CD4-positive, alpha-beta T cell treated with Interleukin-1 beta for 1 hour (primary cell): ENCODE measurements around the gene TSPAN9.

ENCODE experiments used
- DNase-seq, 2 donors: peaks; one replicate each; pipeline ENCODE4 v3.0.0-alpha.2; 2020 to 2022

The TSPAN9 gene

GRCh38 chr12:3170423-3171194, 93.4 kb downstream of the TSPAN9 start:
- no peak for DNase-seq

GRCh38 chr12:3171195-3171591, 94.0 kb downstream of the TSPAN9 start:
- no peak for DNase-seq

- no peak for DNase-seq
Measured at GRCh38 chr12:3172124-3173007, 95.2 kb downstream of the TSPAN9 start.

GRCh38 chr12:3173008-3173553, 95.9 kb downstream of the TSPAN9 start:
- DNase-seq = no peak

- DNase-seq = no peak
Measured at GRCh38 chr12:3173912-3174311, 96.7 kb downstream of the TSPAN9 start.

GRCh38 chr12:3175238-3175637, 98.1 kb downstream of the TSPAN9 start:
- no peak for DNase-seq

GRCh38 chr12:3176754-3177153, 99.6 kb downstream of the TSPAN9 start:
- no peak for DNase-seq

- no peak for DNase-seq
Measured at GRCh38 chr12:3177778-3178425, 100.7 kb downstream of the TSPAN9 start.

GRCh38 chr12:3178671-3179313, 101.6 kb downstream of the TSPAN9 start:
- DNase-seq = no peak

GRCh38 chr12:3179731-3180130, 102.6 kb downstream of the TSPAN9 start:
- DNase-seq = no peak

- DNase-seq = no peak
Measured at GRCh38 chr12:3182426-3182825, 105.2 kb downstream of the TSPAN9 start.

- no peak for DNase-seq
Measured at GRCh38 chr12:3184485-3184884, 107.3 kb downstream of the TSPAN9 start.

GRCh38 chr12:3185260-3185870, 108.2 kb downstream of the TSPAN9 start:
- DNase-seq = no peak

GRCh38 chr12:3186546-3187215, 109.5 kb downstream of the TSPAN9 start:
- no peak for DNase-seq

GRCh38 chr12:3187846-3188770, 110.9 kb downstream of the TSPAN9 start:
- no peak for DNase-seq

- DNase-seq = no peak
Measured at GRCh38 chr12:3189282-3189681, 112.1 kb downstream of the TSPAN9 start.

GRCh38 chr12:3190101-3190500, 112.9 kb downstream of the TSPAN9 start:
- DNase-seq = no peak

- no peak for DNase-seq
Measured at GRCh38 chr12:3191450-3191849, 114.3 kb downstream of the TSPAN9 start.

GRCh38 chr12:3192221-3192620, 115.0 kb downstream of the TSPAN9 start:
- no peak for DNase-seq

- no peak for DNase-seq
Measured at GRCh38 chr12:3193131-3193530, 116.0 kb downstream of the TSPAN9 start.

- no peak for DNase-seq
Measured at GRCh38 chr12:3193755-3194154, 116.6 kb downstream of the TSPAN9 start.
